SKM-1 treated with dmso at 0.1 percent for 144 hours (cell line): Measurements from ENCODE around the gene APMAP.
"Not testable (repeated sequence)": the region's sequence is repeated elsewhere in the genome, so short reads cannot be mapped to it uniquely, and the experiment has no call there.

Experiments
- DNase-seq: peaks from one replicate; lab custom pipeline; 2025; ENCODE audit not compliant: unreplicated experiment; lab: John Stamatoyannopoulos, UW

APMAP gene

GRCh38 chr20:25008388-25009217 lies 16.1 kb upstream of the APMAP start:
- no peak for DNase-seq

DNA sequence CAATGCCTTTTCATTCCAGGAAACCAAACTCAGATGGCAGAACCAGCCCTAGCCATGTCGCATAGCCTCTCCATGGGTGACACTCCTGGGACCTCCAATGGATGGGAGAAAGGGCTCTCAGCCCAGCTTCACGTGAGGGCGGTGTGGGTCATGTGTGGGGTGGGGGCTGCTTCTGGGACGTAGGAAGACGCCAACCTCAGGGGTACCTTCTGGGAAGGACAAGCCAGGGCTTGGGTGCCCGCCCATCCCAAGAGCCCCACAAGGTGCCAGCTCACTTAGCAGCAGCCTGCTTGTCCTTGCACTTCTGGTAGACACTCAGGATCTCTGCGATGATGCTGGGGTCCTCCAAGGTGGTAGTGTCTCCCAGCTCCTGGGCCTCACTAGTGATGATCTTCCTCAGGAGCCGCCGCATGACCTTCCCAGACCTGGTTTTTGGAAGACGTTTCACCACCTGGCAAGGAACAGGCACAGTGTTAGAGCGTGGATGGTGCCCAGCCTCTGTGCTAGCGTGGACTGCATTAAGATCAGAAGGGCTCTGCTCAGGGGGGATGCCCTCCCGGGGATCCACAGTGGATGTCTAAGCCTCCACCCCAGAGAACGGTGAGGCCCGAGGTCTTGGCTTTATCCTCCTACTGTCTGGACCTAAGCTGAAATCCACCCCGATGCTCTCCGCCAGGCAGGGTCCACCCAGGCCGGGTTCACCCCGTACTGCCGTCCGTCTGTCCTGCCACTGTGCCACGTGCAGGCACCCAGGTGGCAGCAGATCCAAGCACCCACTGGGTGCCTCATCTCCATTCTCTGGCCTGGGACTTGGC lies 15.1 kb upstream of the APMAP start:
- DNase-seq, result no peak

GRCh38 chr20:25006431-25007167 lies 14.0 kb upstream of the APMAP start:
- DNase-seq, result no peak

- DNase-seq, result no peak
Measured at GRCh38 chr20:25005661-25006060, 13.1 kb upstream of the APMAP start.

DNA sequence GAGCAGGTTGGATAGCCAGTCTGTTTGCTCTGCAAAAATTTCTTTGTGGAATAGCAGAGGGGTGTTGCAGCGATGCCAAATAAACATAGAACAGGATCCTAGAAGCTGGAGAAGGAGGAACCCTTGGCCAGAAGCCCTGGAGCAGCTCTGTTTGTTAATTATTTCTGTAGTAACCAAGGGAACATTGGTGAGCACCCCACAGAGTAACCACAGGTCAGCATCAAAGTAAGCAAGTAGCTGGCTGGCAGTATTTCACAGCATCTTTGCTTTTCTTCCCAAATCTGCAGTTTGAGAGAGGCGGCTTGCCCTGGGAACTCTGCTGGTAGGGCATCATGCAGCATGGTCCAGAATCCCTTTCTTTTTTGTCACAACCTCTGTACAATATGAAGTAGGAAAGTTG lies 12.7 kb upstream of the APMAP start:
- DNase-seq, result no peak

GRCh38 chr20:25003002-25003401 lies 10.5 kb upstream of the APMAP start:
- DNase-seq, result no peak

DNA sequence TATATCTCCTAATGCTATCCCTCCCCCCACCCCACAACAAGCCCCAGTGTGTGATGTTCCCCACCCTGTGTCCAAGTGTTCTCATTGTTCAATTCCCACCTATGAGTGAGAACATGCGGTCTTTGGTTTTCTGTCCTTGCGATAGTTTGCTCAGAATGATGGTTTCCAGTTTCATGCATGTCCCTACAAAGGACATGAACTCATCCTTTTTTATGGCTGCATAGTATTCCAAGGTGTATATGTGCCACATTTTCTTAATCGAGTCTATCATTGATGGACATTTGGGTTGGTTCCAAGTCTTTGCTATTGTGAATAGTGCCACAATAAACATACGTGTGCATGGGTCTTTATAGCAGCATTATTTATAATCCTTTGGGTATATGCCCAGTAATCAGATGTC lies 8.8 kb upstream of the APMAP start:
- DNase-seq, result not testable (repeated sequence)

DNA sequence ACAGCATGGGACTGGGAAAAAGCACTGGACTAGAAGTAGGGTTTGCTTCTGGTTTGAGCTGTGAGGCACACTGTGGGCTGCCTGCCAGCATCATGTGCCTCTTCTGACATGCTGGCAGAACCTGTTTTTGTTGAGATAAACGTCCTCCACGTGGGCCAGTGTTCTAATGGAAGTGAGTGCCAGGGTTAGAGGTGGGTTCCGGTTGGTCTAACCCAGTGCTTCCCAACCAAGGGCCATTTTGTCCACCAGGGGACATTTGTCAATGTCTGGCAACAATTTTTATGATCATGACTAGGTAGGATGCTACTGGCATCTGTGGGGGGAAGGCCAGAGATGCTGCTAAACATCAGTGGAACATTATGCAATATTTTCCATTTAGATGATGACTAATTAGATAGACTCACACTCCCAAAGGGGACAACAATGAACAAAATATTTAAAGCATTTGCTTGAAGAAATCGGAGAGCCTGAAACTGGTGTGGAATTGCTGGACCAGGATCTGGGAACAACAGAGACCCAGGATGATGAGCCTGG lies 7.8 kb upstream of the APMAP start:
- no peak for DNase-seq

GRCh38 chr20:24999568-24999967 lies 7.0 kb upstream of the APMAP start:
- DNase-seq, result no peak

- no peak for DNase-seq
Measured at GRCh38 chr20:24998631-24999445, 6.3 kb upstream of the APMAP start.

DNA sequence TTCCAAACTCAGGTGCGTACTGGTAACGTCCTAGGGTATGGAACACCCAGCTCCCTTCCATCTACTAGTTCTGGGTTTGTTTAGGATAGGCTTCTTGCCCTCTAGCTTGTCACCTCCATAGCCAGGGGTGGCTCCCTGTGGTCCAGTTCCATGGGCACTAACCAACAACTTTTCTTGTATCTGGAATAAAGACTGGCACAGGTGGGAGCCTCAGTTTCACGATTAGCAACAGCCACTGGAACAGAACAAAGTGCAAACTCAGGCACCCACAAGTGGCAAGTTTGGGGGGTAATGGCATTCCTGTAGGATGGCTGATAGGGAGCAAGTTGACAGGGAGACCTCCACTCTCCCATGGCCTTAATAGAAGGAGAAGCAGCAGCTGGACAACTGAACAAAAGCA lies 5.6 kb upstream of the APMAP start:
- no peak for DNase-seq

DNA sequence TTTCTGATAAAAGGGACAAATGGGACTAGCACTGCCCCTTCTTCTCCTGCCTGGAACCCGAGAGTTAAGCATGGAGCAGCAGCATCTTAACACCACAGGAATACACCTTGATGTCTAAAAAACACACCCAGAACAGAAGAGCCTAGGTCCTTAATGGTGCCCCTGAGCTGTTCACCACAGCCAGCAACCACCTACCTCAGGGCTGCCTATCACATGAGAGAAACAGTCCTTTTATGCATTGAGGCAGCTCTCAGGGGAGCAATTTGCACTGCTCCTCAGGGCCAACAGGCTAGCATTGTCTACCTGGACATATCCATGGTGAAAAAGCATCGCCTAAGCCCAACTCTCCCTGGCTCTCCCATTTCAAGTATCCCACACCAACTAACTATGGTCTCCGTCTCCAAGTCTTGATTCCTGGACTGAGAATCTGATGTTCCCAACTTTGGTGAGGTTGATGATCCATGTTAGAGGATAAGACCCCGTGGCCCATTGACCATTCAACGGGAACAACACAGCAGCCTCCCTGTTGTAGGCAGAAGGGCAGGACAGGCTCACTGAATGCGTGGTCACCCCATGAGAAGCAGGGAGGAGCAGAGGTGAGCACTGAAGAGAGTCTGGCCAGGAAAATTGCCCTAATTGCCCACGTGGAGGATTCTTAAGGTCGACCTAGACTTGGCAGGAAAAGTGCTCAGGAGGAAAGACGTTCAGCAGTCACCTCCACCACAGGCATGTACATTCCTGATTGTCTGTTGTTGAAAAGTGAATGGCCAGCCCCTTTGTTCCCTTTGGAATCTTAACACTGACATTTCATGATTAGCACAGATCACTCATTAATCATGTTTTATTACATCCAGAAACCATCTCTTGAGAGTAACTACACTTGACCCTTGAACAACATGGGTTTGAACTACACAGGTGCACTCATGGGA lies 4.2 kb upstream of the APMAP start:
- DNase-seq, result no peak

- no peak for DNase-seq
Measured at GRCh38 chr20:24995741-24996448, 3.3 kb upstream of the APMAP start.

GRCh38 chr20:24994470-24995368 lies 2.2 kb upstream of the APMAP start:
- peak; percentile 58 for DNase-seq

GRCh38 chr20:24994186-24994465 lies 1.6 kb upstream of the APMAP start:
- DNase-seq, result no peak

- DNase-seq, result no peak
Measured at GRCh38 chr20:24993337-24994185, 1.0 kb upstream of the APMAP start.

DNA sequence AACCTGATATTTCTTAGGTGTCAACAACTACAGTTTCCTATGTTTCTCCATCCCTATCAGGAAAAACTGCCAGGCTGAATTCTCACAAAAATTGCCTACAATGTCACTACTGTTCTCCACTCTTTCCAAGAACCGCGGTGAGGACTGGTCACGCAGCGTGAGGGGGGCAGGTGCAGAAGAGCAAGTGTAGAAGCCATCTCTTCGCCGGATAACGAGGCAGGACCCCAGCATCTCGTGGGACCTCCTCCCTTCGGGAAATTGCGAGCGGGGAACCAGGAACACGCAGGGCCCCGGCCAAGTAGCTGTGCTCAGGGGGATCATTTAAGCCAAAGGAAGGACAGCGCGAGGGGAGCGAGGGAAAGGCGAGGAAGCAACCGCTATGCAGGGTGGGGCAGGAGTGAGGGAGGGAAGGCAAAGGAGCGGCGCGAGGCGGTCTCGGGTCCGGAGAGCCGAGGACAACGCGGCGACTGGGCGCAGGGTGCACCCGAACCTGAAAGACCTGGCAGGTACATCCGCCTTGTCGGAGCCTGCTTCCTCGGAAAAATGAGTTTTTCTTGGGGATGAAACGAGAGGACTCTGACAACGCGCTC lies 559 bp downstream of the APMAP start:
- DNase-seq, result peak; percentile 20
